ENCODE data around the gene ATAD3B. TPM values are rescaled to one million over a fixed set of nuclear protein-coding genes. Genes with fewer than 3 reads are reported as not detected.
A peak's percentile ranks its signal among the peaks of the same experiment; 100 is the strongest.

The ATAD3B gene
- total and polyA plus RNA-seq, 2 of the 13 experiments (the other 11 are each of a cell fraction or from before 2014, with no cell fraction given): 9.6 to 31.1 TPM

- TF ChIP-seq FIP1L1 (IDR thresholded peaks at IDR 0.05; ENCODE audit: borderline replicate concordance, insufficient read depth, low read depth, low read length) (no peak), FOXA1 (IDR thresholded peaks at IDR 0.05) (no peak), FOXA1 (CRISPR knock-in tag; IDR thresholded peaks at IDR 0.05) (no peak), MEIS2 (CRISPR knock-in tag; IDR thresholded peaks at IDR 0.05) (0 out of 2 replicates have a peak, but pooled peaks have one; percentile 21), ZNF619 (CRISPR knock-in tag; IDR thresholded peaks at IDR 0.05) (0 out of 2 replicates have a peak, but pooled peaks have one; percentile 46), RCOR2 (CRISPR knock-in tag; IDR thresholded peaks at IDR 0.05) (no peak), YEATS2 (CRISPR knock-in tag; IDR thresholded peaks at IDR 0.05; ENCODE audit: borderline replicate concordance) (peak; percentile 48; the same call in 1 of the 2 replicates), ZNF720 (CRISPR knock-in tag; IDR thresholded peaks at IDR 0.05) (no peak), KLF12 (CRISPR knock-in tag; IDR thresholded peaks at IDR 0.05; ENCODE audit: borderline replicate concordance) (no peak), ZZZ3 (CRISPR knock-in tag; IDR thresholded peaks at IDR 0.05; ENCODE audit: borderline replicate concordance) (no peak), HNF4A (CRISPR knock-in tag; IDR thresholded peaks at IDR 0.05) (peak; percentile 28), PRDM10 (CRISPR knock-in tag; IDR thresholded peaks at IDR 0.05; ENCODE audit: low read depth) (peak; percentile 62; the same call in 1 of the 2 replicates), GTF3A (CRISPR knock-in tag; conservative IDR thresholded peaks at IDR 0.05) (no peak), HNRNPL (IDR thresholded peaks at IDR 0.05; ENCODE audit: low read depth, low read length) (peak; percentile 83), ZNF274 (CRISPR knock-in tag; IDR thresholded peaks at IDR 0.05) (no peak), FOSL1 (CRISPR knock-in tag; IDR thresholded peaks at IDR 0.05; ENCODE audit: borderline replicate concordance) (no peak), PAX8 (CRISPR knock-in tag; IDR thresholded peaks at IDR 0.05; ENCODE audit: borderline replicate concordance) (no peak), SMAD9 (CRISPR knock-in tag; IDR thresholded peaks at IDR 0.05) (no peak), ZNF33A (CRISPR knock-in tag; IDR thresholded peaks at IDR 0.05; ENCODE audit: borderline replicate concordance) (no peak), SP5 (CRISPR knock-in tag; IDR thresholded peaks at IDR 0.05; ENCODE audit: borderline replicate concordance, low read depth) (peak; percentile 88), SAP130 (CRISPR knock-in tag; IDR thresholded peaks at IDR 0.05; ENCODE audit: low read depth) (peak; percentile 93), SCMH1 (CRISPR knock-in tag; IDR thresholded peaks at IDR 0.05; ENCODE audit: borderline replicate concordance) (no peak), ZNF737 (CRISPR knock-in tag; IDR thresholded peaks at IDR 0.05; ENCODE audit: borderline replicate concordance) (no peak), SRSF4 (IDR thresholded peaks at IDR 0.05; ENCODE audit: low read depth, low read length, poor library complexity, severe bottlenecking) (no peak), ZSCAN5A (CRISPR knock-in tag; IDR thresholded peaks at IDR 0.05; ENCODE audit: borderline replicate concordance) (no peak), ZSCAN9 (CRISPR knock-in tag; IDR thresholded peaks at IDR 0.05; ENCODE audit: borderline replicate concordance) (peak; percentile 27; the same call in 1 of the 2 replicates), ZNF615 (CRISPR knock-in tag; IDR thresholded peaks at IDR 0.05; ENCODE audit: borderline replicate concordance) (no peak), SATB2 (CRISPR knock-in tag; IDR thresholded peaks at IDR 0.05) (no peak), ETV6 (CRISPR knock-in tag; conservative IDR thresholded peaks at IDR 0.05) (no peak)
Measured at GRCh38 chr1:1437904-1438376, 33.6 kb upstream of the ATAD3B start (continued).
